ENCODE measurements around the gene CECR2. TPM values are rescaled to one million over a fixed set of nuclear protein-coding genes. Genes with fewer than 3 reads are reported as not detected.
"Not testable (repeated sequence)": the region's sequence is repeated elsewhere in the genome, so short reads cannot be mapped to it uniquely, and the experiment has no call there.

CECR2 gene
- total RNA-seq, 3 donors from 2014 or later (not counting 1 experiment from before 2014, with no cell fraction given): 0.02 to 0.45 TPM; not detected in 1

DNA sequence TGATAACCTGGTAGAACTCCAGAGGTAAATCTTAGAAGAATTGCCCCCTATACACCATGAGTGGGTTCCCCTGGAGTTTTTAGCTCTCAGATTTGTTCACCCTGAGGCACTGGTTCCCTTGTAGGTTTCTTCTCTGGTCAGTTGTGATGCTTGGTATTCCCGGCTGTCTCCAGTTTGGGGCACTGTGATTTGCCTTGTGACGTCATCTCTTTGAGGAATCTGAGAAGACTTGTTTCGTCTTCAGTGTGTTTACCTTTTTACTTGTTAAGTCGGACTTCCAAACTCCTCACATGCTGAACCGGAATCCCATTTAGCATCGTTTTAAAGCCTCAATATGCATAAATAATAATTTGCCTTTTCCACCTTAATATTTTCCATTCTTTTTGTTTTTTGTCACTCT is 54.4 kb downstream of the CECR2 start:
- no peak for ATAC-seq
- H3K27me3 Mint-ChIP-seq (ENCODE audit: low read depth in 2 of 2): peaks cover 14% of the 10 kb centered on the region in 2 donors
- DNase-seq: no peak
- no peak overlapping the region for H3K4me3 Mint-ChIP-seq
- intact Hi-C loops (cut with micrococcal nuclease): no loop called here
- TF ChIP-seq, protein P1, sequence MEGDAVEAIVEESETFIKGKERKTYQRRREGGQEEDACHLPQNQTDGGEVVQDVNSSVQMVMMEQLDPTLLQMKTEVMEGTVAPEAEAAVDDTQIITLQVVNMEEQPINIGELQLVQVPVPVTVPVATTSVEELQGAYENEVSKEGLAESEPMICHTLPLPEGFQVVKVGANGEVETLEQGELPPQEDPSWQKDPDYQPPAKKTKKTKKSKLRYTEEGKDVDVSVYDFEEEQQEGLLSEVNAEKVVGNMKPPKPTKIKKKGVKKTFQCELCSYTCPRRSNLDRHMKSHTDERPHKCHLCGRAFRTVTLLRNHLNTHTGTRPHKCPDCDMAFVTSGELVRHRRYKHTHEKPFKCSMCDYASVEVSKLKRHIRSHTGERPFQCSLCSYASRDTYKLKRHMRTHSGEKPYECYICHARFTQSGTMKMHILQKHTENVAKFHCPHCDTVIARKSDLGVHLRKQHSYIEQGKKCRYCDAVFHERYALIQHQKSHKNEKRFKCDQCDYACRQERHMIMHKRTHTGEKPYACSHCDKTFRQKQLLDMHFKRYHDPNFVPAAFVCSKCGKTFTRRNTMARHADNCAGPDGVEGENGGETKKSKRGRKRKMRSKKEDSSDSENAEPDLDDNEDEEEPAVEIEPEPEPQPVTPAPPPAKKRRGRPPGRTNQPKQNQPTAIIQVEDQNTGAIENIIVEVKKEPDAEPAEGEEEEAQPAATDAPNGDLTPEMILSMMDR (IDR thresholded peaks at IDR 0.05): no peak
- 92% methylated on average over 6 of the region's 6 CpGs for WGBS (ENCODE audit: insufficient coverage)
- Histone ChIP-seq H3K36me3 (ENCODE audit: control insufficient read depth, insufficient read depth, low read length) (no peaks in the 10 kb centered on the region), H3K9me3 (ENCODE audit: control insufficient read depth, insufficient read depth, low read length) (no peaks in the 10 kb centered on the region), H3K27ac (ENCODE audit: low read length) (no peak overlapping the region), H3K4me1 (ENCODE audit: control insufficient read depth, insufficient read depth, low read length) (no peaks in the 10 kb centered on the region), H3K27me3 (ENCODE audit: control insufficient read depth, insufficient read depth, low read length) (no peaks in the 10 kb centered on the region), H3K4me3 (ENCODE audit: low read length) (no peak overlapping the region)
- no peaks in the 10 kb centered on the region for H3K36me3 Mint-ChIP-seq
- H3K9me3 Mint-ChIP-seq: no peaks in the 10 kb centered on the region
- H3K27ac Mint-ChIP-seq: no peak overlapping the region
- no peaks in the 10 kb centered on the region for H3K4me1 Mint-ChIP-seq

- DNase-seq: not testable (repeated sequence)
Observed at GRCh38 chr22:17427528-17427927, 58.3 kb downstream of the CECR2 start.

GRCh38 chr22:17429516-17429915 is 60.3 kb downstream of the CECR2 start:
- no peak overlapping the region for H3K4me3 ChIP-seq (ENCODE audit: low read length)
- TF ChIP-seq, protein P1 (IDR thresholded peaks at IDR 0.05): no peak
- H3K4me3 Mint-ChIP-seq: no peak overlapping the region
- H3K27me3 Mint-ChIP-seq (ENCODE audit: low read depth in 2 of 2): peaks cover 20 to 24% of the 10 kb centered on the region in 2 donors
- no peaks in the 10 kb centered on the region for H3K36me3 Mint-ChIP-seq
- DNase-seq: no peak
- no peak for ATAC-seq
- H3K9me3 ChIP-seq (ENCODE audit: control insufficient read depth, insufficient read depth, low read length): no peaks in the 10 kb centered on the region
- H3K4me1 Mint-ChIP-seq: no peaks in the 10 kb centered on the region
- H3K27ac ChIP-seq (ENCODE audit: low read length): no peak overlapping the region
- no peaks in the 10 kb centered on the region for H3K9me3 Mint-ChIP-seq
- H3K4me1 ChIP-seq (ENCODE audit: control insufficient read depth, insufficient read depth, low read length): no peaks in the 10 kb centered on the region
- H3K27ac Mint-ChIP-seq: no peak overlapping the region
- no peaks in the 10 kb centered on the region for H3K36me3 ChIP-seq (ENCODE audit: control insufficient read depth, insufficient read depth, low read length)
- intact Hi-C loops (cut with micrococcal nuclease): no loop called here
- no peaks in the 10 kb centered on the region for H3K27me3 ChIP-seq (ENCODE audit: control insufficient read depth, insufficient read depth, low read length)
- 85% methylated on average over 1 of the region's 1 CpG for WGBS (ENCODE audit: insufficient coverage)

More at GRCh38 chr22:17427528-17427927, 58.3 kb downstream of the CECR2 start:
- WGBS (ENCODE audit: insufficient coverage): 92% methylated on average over 6 of the region's 6 CpGs
- peaks cover 19 to 24% of the 10 kb centered on the region in 2 donors for H3K27me3 Mint-ChIP-seq (ENCODE audit: low read depth in 2 of 2)
- H3K27ac ChIP-seq (ENCODE audit: low read length); H3K9me3 Mint-ChIP-seq; H3K4me3 Mint-ChIP-seq; H3K4me3 ChIP-seq (ENCODE audit: low read length); H3K4me1 ChIP-seq (ENCODE audit: control insufficient read depth, insufficient read depth, low read length); H3K9me3 ChIP-seq (ENCODE audit: control insufficient read depth, insufficient read depth, low read length); intact Hi-C loops (cut with micrococcal nuclease); H3K4me1 Mint-ChIP-seq; H3K27me3 ChIP-seq (ENCODE audit: control insufficient read depth, insufficient read depth, low read length); H3K36me3 Mint-ChIP-seq; H3K36me3 ChIP-seq (ENCODE audit: control insufficient read depth, insufficient read depth, low read length); ATAC-seq; H3K27ac Mint-ChIP-seq: not testable (repeated sequence)

DNA sequence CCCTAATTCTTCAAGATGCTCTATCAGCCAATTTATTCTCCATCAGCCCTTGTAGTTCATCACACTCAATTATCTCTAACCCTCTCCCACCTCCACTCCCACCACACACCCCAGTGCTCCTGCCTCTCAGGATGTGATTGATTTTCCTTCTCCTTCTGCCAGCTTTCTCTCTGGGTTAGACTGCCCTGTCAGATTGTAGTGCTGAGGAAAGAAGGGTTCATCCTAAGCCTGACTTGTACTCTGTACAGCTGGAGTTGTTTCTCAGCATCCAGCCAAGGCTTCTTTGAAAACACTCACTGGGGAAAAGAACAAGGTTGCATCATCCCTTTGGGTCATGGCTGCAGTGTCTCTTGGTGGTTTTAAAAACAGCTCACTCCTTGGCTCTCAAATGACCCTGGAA is 61.2 kb downstream of the CECR2 start:
- ATAC-seq (no peak), DNase-seq (no peak)
- Histone ChIP-seq H3K27ac (ENCODE audit: low read length) (no peak overlapping the region), H3K4me1 (ENCODE audit: control insufficient read depth, insufficient read depth, low read length) (no peaks in the 10 kb centered on the region), H3K9me3 (ENCODE audit: control insufficient read depth, insufficient read depth, low read length) (no peaks in the 10 kb centered on the region), H3K4me3 (ENCODE audit: low read length) (no peak overlapping the region), H3K27me3 (ENCODE audit: control insufficient read depth, insufficient read depth, low read length) (no peaks in the 10 kb centered on the region), H3K36me3 (ENCODE audit: control insufficient read depth, insufficient read depth, low read length) (no peaks in the 10 kb centered on the region)
- H3K4me1 Mint-ChIP-seq: no peaks in the 10 kb centered on the region
- no peak overlapping the region for H3K27ac Mint-ChIP-seq
- no peaks in the 10 kb centered on the region for H3K36me3 Mint-ChIP-seq
- intact Hi-C loops (cut with micrococcal nuclease): no loop called here
- H3K9me3 Mint-ChIP-seq: no peaks in the 10 kb centered on the region
- peaks cover 25 to 26% of the 10 kb centered on the region in 2 donors for H3K27me3 Mint-ChIP-seq (ENCODE audit: low read depth in 2 of 2)
- TF ChIP-seq, protein P1 (IDR thresholded peaks at IDR 0.05): no peak
- no peak overlapping the region for H3K4me3 Mint-ChIP-seq
